Osteoblast (primary cell): Measurements from ENCODE around the gene DNAJB4. TPM values are rescaled to one million over a fixed set of nuclear protein-coding genes. Genes with fewer than 3 reads are reported as not detected.

ENCODE experiments used
- DNase-seq: peaks from one replicate; pipeline ENCODE4 v3.0.0; 2011; ENCODE audit warnings: low spot score, mixed read lengths; ENCODE audit not compliant: insufficient read length; ENCODE audit errors: missing footprints
- H2AFZ ChIP-seq: 2 replicates; pipeline ENCODE4 v1.6.0; 2011; ENCODE audit warnings: mild to moderate bottlenecking, low read length
- H3K27ac ChIP-seq: 2 replicates; pipeline ENCODE4 v1.5.1; 2011; ENCODE audit warnings: mild to moderate bottlenecking, low read depth, low read length, moderate library complexity
- H3K27me3 ChIP-seq: 2 replicates; pipeline ENCODE4 v1.6.0; 2012; ENCODE audit warnings: mild to moderate bottlenecking, control low read depth, inconsistent platforms, low read length, moderate library complexity; ENCODE audit not compliant: insufficient read depth
- H3K36me3 ChIP-seq: 2 replicates; pipeline ENCODE4 v1.5.1; 2011; ENCODE audit warnings: mild to moderate bottlenecking, low read length, control low read depth, moderate library complexity; ENCODE audit not compliant: insufficient read depth
- H3K4me1 ChIP-seq: 2 replicates; pipeline ENCODE4 v1.5.1; 2011; ENCODE audit warnings: mild to moderate bottlenecking, low read length, control low read depth, moderate library complexity; ENCODE audit not compliant: insufficient read depth
- H3K4me2 ChIP-seq: 2 replicates; pipeline ENCODE4 v1.6.0; 2011; ENCODE audit warnings: mild to moderate bottlenecking, low read length; ENCODE audit not compliant: insufficient read depth
- H3K4me3 ChIP-seq: fragments of 200-600 bp; sonication (generic); 3 replicates; pipeline ENCODE4 v1.5.1; 2012; ENCODE audit warnings: mild to moderate bottlenecking, low read length, inconsistent platforms; ENCODE audit not compliant: insufficient read depth
- H3K79me2 ChIP-seq: 2 replicates; pipeline ENCODE4 v1.6.0; 2012; ENCODE audit warnings: mild to moderate bottlenecking, low read length, control low read depth, inconsistent platforms; ENCODE audit not compliant: insufficient read depth
- H3K9me3 ChIP-seq: 2 replicates; pipeline ENCODE4 v1.5.1; 2011; ENCODE audit warnings: low read depth, low read length, control low read depth
- H4K20me1 ChIP-seq: 2 replicates; pipeline ENCODE4 v1.6.0; 2012; ENCODE audit warnings: mild to moderate bottlenecking, low read length, control low read depth; ENCODE audit not compliant: insufficient read depth
- CTCF ChIP-seq: IDR thresholded peaks from 2 replicates; pipeline ENCODE4 v1.5.1; 2011; ENCODE audit warnings: mild to moderate bottlenecking, low read depth, low read length, moderate library complexity; ENCODE audit errors: extremely low read depth
- total RNA-seq: library from RNA; depleted of rRNA; stranded (reverse); fragments of >200 nt; gene quantifications from 2 replicates; pipeline ENCODE4 v1.2.3, GENCODE V29; 2012

Gene DNAJB4
- total RNA-seq, 1 donor, result 46.7 TPM

- H2AFZ ChIP-seq, result no peak overlapping the region
- H3K4me2 ChIP-seq, result no peak overlapping the region
- H3K4me3 ChIP-seq, result no peak overlapping the region
- H3K4me1 ChIP-seq, result peaks cover 5% of the 10 kb centered on the region
- DNase-seq, result no peak
- no peak overlapping the region for H3K27ac ChIP-seq
- H3K9me3 ChIP-seq, result no peaks in the 10 kb centered on the region
- H3K27me3 ChIP-seq, result peaks cover 5% of the 10 kb centered on the region
- no peaks in the 10 kb centered on the region for H4K20me1 ChIP-seq
- TF ChIP-seq CTCF, result no peak
- H3K79me2 ChIP-seq, result no peaks in the 10 kb centered on the region
- no peaks in the 10 kb centered on the region for H3K36me3 ChIP-seq
These were observed 43.7 kb downstream of the DNAJB4 start for GRCh38 chr1:78048446-78048845.

GRCh38 chr1:78049396-78049795 is 44.7 kb downstream of the DNAJB4 start:
- no peaks in the 10 kb centered on the region for H3K36me3 ChIP-seq
- no peaks in the 10 kb centered on the region for H3K9me3 ChIP-seq
- no peaks in the 10 kb centered on the region for H4K20me1 ChIP-seq
- no peaks in the 10 kb centered on the region for H3K79me2 ChIP-seq
- no peak for DNase-seq
- TF ChIP-seq CTCF, result no peak
- no peak overlapping the region for H2AFZ ChIP-seq
- no peak overlapping the region for H3K27ac ChIP-seq
- peaks cover 8% of the 10 kb centered on the region for H3K4me1 ChIP-seq
- no peak overlapping the region for H3K4me3 ChIP-seq
- H3K27me3 ChIP-seq, result peaks cover 5% of the 10 kb centered on the region
- no peak overlapping the region for H3K4me2 ChIP-seq

GRCh38 chr1:78051005-78051404 is 46.3 kb downstream of the DNAJB4 start:
- H3K4me2 ChIP-seq, result no peak overlapping the region
- H3K27ac ChIP-seq, result no peak overlapping the region
- DNase-seq, result no peak
- H4K20me1 ChIP-seq, result no peaks in the 10 kb centered on the region
- TF ChIP-seq CTCF, result no peak
- H3K27me3 ChIP-seq, result no peaks in the 10 kb centered on the region
- H3K9me3 ChIP-seq, result no peaks in the 10 kb centered on the region
- H2AFZ ChIP-seq, result no peak overlapping the region
- H3K79me2 ChIP-seq, result no peaks in the 10 kb centered on the region
- H3K4me1 ChIP-seq, result peaks cover 13% of the 10 kb centered on the region
- H3K36me3 ChIP-seq, result no peaks in the 10 kb centered on the region
- no peak overlapping the region for H3K4me3 ChIP-seq

- DNase-seq, result no peak
- H3K4me1 ChIP-seq, result peaks cover 8% of the 10 kb centered on the region
- H3K27ac ChIP-seq, result no peak overlapping the region
- H3K9me3 ChIP-seq, result no peaks in the 10 kb centered on the region
- no peaks in the 10 kb centered on the region for H3K36me3 ChIP-seq
- no peak overlapping the region for H3K4me3 ChIP-seq
- no peak for TF ChIP-seq CTCF
- no peaks in the 10 kb centered on the region for H3K27me3 ChIP-seq
- H3K79me2 ChIP-seq, result no peaks in the 10 kb centered on the region
- no peak overlapping the region for H2AFZ ChIP-seq
- H4K20me1 ChIP-seq, result no peaks in the 10 kb centered on the region
- no peak overlapping the region for H3K4me2 ChIP-seq
These were observed 48.1 kb downstream of the DNAJB4 start for GRCh38 chr1:78052685-78053405.
